ENCODE measurements around the gene ZFAND3. TPM values are rescaled to one million over a fixed set of nuclear protein-coding genes. Genes with fewer than 3 reads are reported as not detected.

The ZFAND3 gene
- total RNA-seq, 1 experiment from 2014 or later = 47.2 TPM

- Histone ChIP-seq H3K4me2 (ENCODE audit: low read length) (no peak overlapping the region), H3K36me3 (ENCODE audit: control insufficient read depth in 1 of 2, insufficient read depth in 2 of 2, low read length in 2 of 2) (no peaks in the 10 kb centered on the region), H3K9me3 (ENCODE audit: control insufficient read depth in 1 of 2, insufficient read depth in 1 of 2, low read depth in 1 of 2, low read length in 2 of 2) (no peaks in the 10 kb centered on the region), H3K27ac (ENCODE audit: low read depth, low read length) (no peak overlapping the region), H3K79me2 (ENCODE audit: insufficient read depth, low read length) (peaks cover 56% of the 10 kb centered on the region), H3K27me3 (ENCODE audit: insufficient read depth, low read length) (no peaks in the 10 kb centered on the region), H3K9ac (ENCODE audit: low read length) (no peak overlapping the region), H2AFZ (ENCODE audit: low read depth, low read length, poor library complexity, severe bottlenecking) (no peak overlapping the region), H4K20me1 (ENCODE audit: insufficient read depth) (peaks cover 23% of the 10 kb centered on the region; the same call in 1 of the 2 replicates), H3K4me3 (replicated peaks in 1 of 2; ENCODE audit: low read depth in 1 of 2, low read length in 2 of 2) (no peak overlapping the region), H3K9me2 (ENCODE audit: insufficient read depth) (no peaks in the 10 kb centered on the region), H3K4me1 (ENCODE audit: control insufficient read depth in 1 of 2, insufficient read depth in 2 of 2, low read length in 2 of 2) (peaks cover 0 to 10% of the 10 kb centered on the region in 2 experiments; a peak in 1 of 4 replicates)
- ChIA-PET CTCF (no interaction called here), POLR2A (no interaction called here), RAD21 (ENCODE audit: low non-redundant PET in 1 of 2, low total read pairs in 2 of 2, uncharacterized antibody in 2 of 2, unreplicated experiment in 2 of 2) (no interaction called here)
- no peak for TF ChIP-seq ZBTB33 (IDR thresholded peaks at IDR 0.05; ENCODE audit: extremely low read depth, insufficient replicate concordance, low read length)
- TF ChIP-seq EZH2 (IDR thresholded peaks at IDR 0.05) = no peak
- no peak for TF ChIP-seq POLR2A (IDR thresholded peaks at IDR 0.05; ENCODE audit: borderline replicate concordance, extremely low read depth, insufficient read depth, insufficient read length)
- no peak for TF ChIP-seq SRF (IDR thresholded peaks at IDR 0.05; ENCODE audit: low read depth)
- TF ChIP-seq FOSL1 (IDR thresholded peaks at IDR 0.05; ENCODE audit: low read depth) = no peak
- TF ChIP-seq EGR1 (IDR thresholded peaks at IDR 0.05; ENCODE audit: low read depth) = no peak
- no peak for TF ChIP-seq RAD21 (IDR thresholded peaks at IDR 0.05; ENCODE audit: low read depth)
- TF ChIP-seq ZNF274 (IDR thresholded peaks at IDR 0.05; ENCODE audit: low read depth, low read length) = no peak
- no peak for TF ChIP-seq JUND (IDR thresholded peaks at IDR 0.05)
- no peak for TF ChIP-seq YY1 (IDR thresholded peaks at IDR 0.05; ENCODE audit: extremely low read depth, insufficient replicate concordance, low read depth, low read length)
- no peak for TF ChIP-seq SP1 (IDR thresholded peaks at IDR 0.05; ENCODE audit: low read depth)
- no peak for TF ChIP-seq CBX3 (IDR thresholded peaks at IDR 0.05; ENCODE audit: low read depth)
- TF ChIP-seq ATF3 (IDR thresholded peaks at IDR 0.05) = no peak
- no peak for TF ChIP-seq EZH2phosphoT487 (IDR thresholded peaks at IDR 0.05; ENCODE audit: borderline replicate concordance)
- no peak for TF ChIP-seq ZFX (IDR thresholded peaks at IDR 0.05)
- no TSS peak for BruUV-seq (replicated peaks)
- intact Hi-C loops (cut with micrococcal nuclease) = no loop called here
- no peak for ATAC-seq
- DNase-seq (ENCODE audit: low read depth, low spot score) = no peak
Measured at GRCh38 chr6:37987559-37987958, 168.0 kb downstream of the ZFAND3 start.
